ENCODE data around the gene C2CD4D. TPM values are rescaled to one million over a fixed set of nuclear protein-coding genes. Genes with fewer than 3 reads are reported as not detected.

Gene C2CD4D
- not detected in 2 replicates for total RNA-seq

GRCh38 chr1:151839457-151840403 lies at the start of gene C2CD4D:
C2CD4D (minus strand) TSS chr1:151839820; CDS start chr1:151838989, 831 bp downstream.

GRCh38 chr1:151853411-151853943 lies 13.9 kb upstream of the C2CD4D start, which contains the start of gene THEM5:
THEM5 (minus strand) TSS chr1:151853712; CDS start chr1:151853565, 147 bp downstream.

GRCh38 chr1:151831605-151832004 lies 8.0 kb downstream of the C2CD4D start, which contains the start of gene RORC:
RORC (minus strand) TSS chr1:151831802; CDS start chr1:151831764, 38 bp downstream.

GRCh38 chr1:151805066-151805820 lies 34.4 kb downstream of the C2CD4D start, which contains the start of gene LINGO4:
LINGO4 (minus strand) TSS chr1:151805419; CDS start chr1:151802704, 2,715 bp downstream.

GRCh38 chr1:151790071-151790939 lies 49.3 kb downstream of the C2CD4D start, which contains the start of gene TDRKH:
TDRKH (minus strand) TSS chr1:151790500; CDS start chr1:151783022, 7,478 bp downstream.

Other genes starting within 250 kb of the C2CD4D start
- 13.0 and 13.3 TPM in 2 replicates for gene SNX27, start 227.8 kb downstream of the C2CD4D start, total RNA-seq
- not detected in 2 replicates for gene CELF3, start 123.0 kb downstream of the C2CD4D start, total RNA-seq
- gene RIIAD1, start 118.3 kb downstream of the C2CD4D start, total RNA-seq, result not detected in 2 replicates
- gene MRPL9, start 76.3 kb downstream of the C2CD4D start, total RNA-seq, result 46.2 and 51.9 TPM in 2 replicates
- 1.0 and 1.5 TPM in 2 replicates for gene TDRKH, start 49.3 kb downstream of the C2CD4D start, total RNA-seq
- not detected in 2 replicates for gene LINGO4, start 34.4 kb downstream of the C2CD4D start, total RNA-seq
- gene RORC, start 8.0 kb downstream of the C2CD4D start, total RNA-seq, result under 0.01 TPM in 1 of 2 replicates, not detected in the other
- gene THEM5, start 13.9 kb upstream of the C2CD4D start, total RNA-seq, result not detected in 2 replicates
- 10.0 and 17.0 TPM in 2 replicates for gene THEM4, start 69.7 kb upstream of the C2CD4D start, total RNA-seq
- gene S100A10, start 154.0 kb upstream of the C2CD4D start, total RNA-seq, result 243 and 508 TPM in 2 replicates
- 428 and 784 TPM in 2 replicates for gene S100A11, start 197.2 kb upstream of the C2CD4D start, total RNA-seq
- not detected in 2 replicates for gene TCHHL1, start 249.2 kb upstream of the C2CD4D start, total RNA-seq